H1 (cell line): ENCODE measurements around the gene TXNL4B. TPM values are rescaled to one million over a fixed set of nuclear protein-coding genes. Genes with fewer than 3 reads are reported as not detected.

Experiments used
- CTBP2 ChIP-seq: IDR thresholded peaks from 2 replicates; pipeline ENCODE4 v1.7.0; 2011; ENCODE audit warnings: borderline replicate concordance, mild to moderate bottlenecking, moderate library complexity, mixed read lengths, low read length; ENCODE audit not compliant: insufficient read depth, insufficient read length
- E2F6 ChIP-seq: IDR thresholded peaks from 2 replicates; pipeline ENCODE4 v1.6.1; 2012; ENCODE audit warnings: inconsistent platforms
- SRF ChIP-seq: IDR thresholded peaks from 2 replicates; pipeline ENCODE4 v1.6.1; 2011; ENCODE audit warnings: mild to moderate bottlenecking, low read depth, low read length, moderate library complexity
- YY1 ChIP-seq: IDR thresholded peaks from 2 replicates; pipeline ENCODE4 v1.6.1; 2011; ENCODE audit warnings: low read depth, mild to moderate bottlenecking, low read length
- polyA plus RNA-seq, 7 experiments: library from polyadenylated mRNA; depleted of rRNA in 3 of 7; stranded (reverse) in 5 of 7; unstranded in 2 of 7; fragments of >200 nt in 5 of 7; fragments of 200-250 nt in 2 of 7; gene quantifications; 1 replicate in 5 of 7; 2 replicates in 1 of 7; 4 replicates in 1 of 7; pipeline versions ENCODE4 v1.2.1 to v1.2.3, GENCODE V29; 2011 to 2013; ENCODE audit warnings: missing spikeins in 2 of 7, mixed read lengths in 2 of 7
- total RNA-seq: library from RNA; stranded (reverse); fragmentation: NEBNext Ultra II Directional; extraction: Animal tissue kit (Norgen Biotek cat#: 25700); gene quantifications from 2 replicates; pipeline ENCODE4 v1.2.1, GENCODE V29; 2021

TXNL4B gene
- total and polyA plus RNA-seq, 2 of the 8 experiments (the other 6 are each of a cell fraction or from before 2014, with no cell fraction given), result 6.7 to 10.6 TPM

GRCh38 chr16:72084445-72084844, 9.0 kb downstream of the TXNL4B start (continued):
- TF ChIP-seq YY1, result no peak
- no peak for TF ChIP-seq SRF
- TF ChIP-seq E2F6, result no peak
- no peak for TF ChIP-seq CTBP2
